Measurements from ENCODE around the gene IDH2.

- no peak for TF ChIP-seq CTCF (conservative IDR thresholded peaks at IDR 0.05)
- TF ChIP-seq ZFX (IDR thresholded peaks at IDR 0.05) = no peak
Observed at GRCh38 chr15:90121086-90121485, 18.8 kb upstream of the IDH2 start.
